ENCODE data around the gene TRAF6. TPM values are rescaled to one million over a fixed set of nuclear protein-coding genes. Genes with fewer than 3 reads are reported as not detected.

TRAF6 gene
- total and polyA plus RNA-seq, 9 of the 15 experiments (the other 6 are each of a cell fraction or from before 2014, with no cell fraction given), result 2.0 to 13.1 (median 8.2) TPM

GRCh38 chr11:36508743-36509142 is 1.3 kb downstream of the TRAF6 start (continued):
- TF ChIP-seq CLOCK (CRISPR knock-in tag; IDR thresholded peaks at IDR 0.05; ENCODE audit: borderline replicate concordance), result no peak
- TF ChIP-seq HOXB6 (CRISPR knock-in tag; IDR thresholded peaks at IDR 0.05; ENCODE audit: borderline replicate concordance), result no peak
- no peak for TF ChIP-seq ZNF395 (CRISPR knock-in tag; IDR thresholded peaks at IDR 0.05)
- TF ChIP-seq MLLT1 (IDR thresholded peaks at IDR 0.05), result no peak
- TF ChIP-seq CSDE1 (IDR thresholded peaks at IDR 0.05), result no peak
- TF ChIP-seq RAD21 (CRISPR knock-in tag; conservative IDR thresholded peaks at IDR 0.05 in 1 of 2, IDR thresholded peaks at IDR 0.05 in 1 of 2), result no peak
- no peak for TF ChIP-seq HNRNPUL1 (IDR thresholded peaks at IDR 0.05; ENCODE audit: low read length)
- TF ChIP-seq CHD1 (IDR thresholded peaks at IDR 0.05; ENCODE audit: low read length), result peak; percentile 25
- TF ChIP-seq MYNN (IDR thresholded peaks at IDR 0.05), result no peak
- TF ChIP-seq MYNN (CRISPR knock-in tag; IDR thresholded peaks at IDR 0.05), result no peak
- no peak for TF ChIP-seq ZNF12 (CRISPR knock-in tag; IDR thresholded peaks at IDR 0.05)
- no peak for TF ChIP-seq ZNF699 (CRISPR knock-in tag; IDR thresholded peaks at IDR 0.05; ENCODE audit: insufficient replicate concordance)
- TF ChIP-seq SIN3A (IDR thresholded peaks at IDR 0.05; ENCODE audit: borderline replicate concordance in 2 of 2, control insufficient read depth in 1 of 2, low read depth in 2 of 2, low read length in 2 of 2), result peak in 1 of 2 experiments; percentile 15; a peak in 1 of 4 replicates
